HG03025 (cell line): Measurements from ENCODE around the gene KRT10.

Experiments used
- ATAC-seq: cut with Tn5 transposase; IDR thresholded peaks from one replicate; pipeline ENCODE4 v1.9.1; 2021; ENCODE audit warnings: mild to moderate bottlenecking, moderate library complexity; ENCODE audit not compliant: unreplicated experiment, low FRiP score

Gene KRT10

GRCh38 chr17:40810494-40810893 is 11.9 kb downstream of the KRT10 start:
- ATAC-seq, result no peak

GRCh38 chr17:40809721-40810421 is 12.5 kb downstream of the KRT10 start:
- ATAC-seq, result no peak

GRCh38 chr17:40806131-40806530 is 16.3 kb downstream of the KRT10 start:
- ATAC-seq, result no peak

GRCh38 chr17:40803617-40804082 is 18.8 kb downstream of the KRT10 start:
- no peak for ATAC-seq

GRCh38 chr17:40801157-40801556 is 21.3 kb downstream of the KRT10 start:
- ATAC-seq, result no peak

GRCh38 chr17:40800381-40800780 is 22.0 kb downstream of the KRT10 start:
- ATAC-seq, result no peak

- ATAC-seq, result no peak
These were observed 22.6 kb downstream of the KRT10 start, which contains the start of gene KRT28 for GRCh38 chr17:40799859-40800258. KRT28 (minus strand) TSS chr17:40799959; CDS start chr17:40799893, 66 bp downstream.

GRCh38 chr17:40796846-40797245 is 25.6 kb downstream of the KRT10 start:
- ATAC-seq, result no peak

- ATAC-seq, result no peak
These were observed 27.3 kb downstream of the KRT10 start for GRCh38 chr17:40795019-40795667.

GRCh38 chr17:40794466-40794865 is 27.9 kb downstream of the KRT10 start:
- no peak for ATAC-seq

GRCh38 chr17:40793832-40794231 is 28.6 kb downstream of the KRT10 start:
- ATAC-seq, result no peak

GRCh38 chr17:40791787-40792436 is 30.5 kb downstream of the KRT10 start:
- no peak for ATAC-seq

GRCh38 chr17:40791111-40791510 is 31.3 kb downstream of the KRT10 start:
- ATAC-seq, result no peak

GRCh38 chr17:40782450-40782849 is 40.0 kb downstream of the KRT10 start, which contains the start of gene KRT27:
KRT27 (minus strand) TSS chr17:40782550; CDS start chr17:40782493, 57 bp downstream.
- no peak for ATAC-seq

GRCh38 chr17:40779181-40779909 is 43.1 kb downstream of the KRT10 start:
- no peak for ATAC-seq

GRCh38 chr17:40778461-40778860 is 44.0 kb downstream of the KRT10 start:
- no peak for ATAC-seq

- ATAC-seq, result no peak
These were observed 44.4 kb downstream of the KRT10 start for GRCh38 chr17:40777971-40778370.

- ATAC-seq, result no peak
These were observed 45.0 kb downstream of the KRT10 start for GRCh38 chr17:40777459-40777858.

GRCh38 chr17:40775945-40776344 is 46.5 kb downstream of the KRT10 start:
- no peak for ATAC-seq

GRCh38 chr17:40772101-40772500 is 50.3 kb downstream of the KRT10 start, which contains the start of gene KRT26:
KRT26 (minus strand) TSS chr17:40772201; CDS start chr17:40772113, 88 bp downstream.
- no peak for ATAC-seq
